Measurements from ENCODE around the gene RPP40. TPM values are rescaled to one million over a fixed set of nuclear protein-coding genes. Genes with fewer than 3 reads are reported as not detected.
"Not testable (repeated sequence)": the region's sequence is repeated elsewhere in the genome, so short reads cannot be mapped to it uniquely, and the experiment has no call there.

The RPP40 gene
- total RNA-seq, 1 experiment from 2014 or later, result 24.2 TPM

- Histone ChIP-seq H3K27me3 (no peaks in the 10 kb centered on the region), H3K36me3 (no peaks in the 10 kb centered on the region), H3K4me3 (no peak overlapping the region), H3K9me3 (no peaks in the 10 kb centered on the region)
- DNase-seq, result no peak
These were observed 25.1 kb upstream of the RPP40 start for GRCh38 chr6:5028921-5029320.

GRCh38 chr6:5028301-5028700 is 24.5 kb upstream of the RPP40 start:
- no peak for DNase-seq
- Histone ChIP-seq H3K4me3 (no peak overlapping the region), H3K9me3 (no peaks in the 10 kb centered on the region), H3K36me3 (no peaks in the 10 kb centered on the region), H3K27me3 (no peaks in the 10 kb centered on the region)

- H3K9me3 ChIP-seq, result no peaks in the 10 kb centered on the region
These were observed 22.3 kb upstream of the RPP40 start for GRCh38 chr6:5025911-5026819.

GRCh38 chr6:5023923-5024322 is 20.1 kb upstream of the RPP40 start:
- no peak for DNase-seq

More at GRCh38 chr6:5025911-5026819, 22.3 kb upstream of the RPP40 start:
- DNase-seq, result no peak
- Histone ChIP-seq H3K36me3 (no peaks in the 10 kb centered on the region), H3K27me3 (no peaks in the 10 kb centered on the region), H3K4me3 (no peak overlapping the region)

GRCh38 chr6:5020142-5020541 is 16.3 kb upstream of the RPP40 start:
- Histone ChIP-seq H3K4me3 (no peak overlapping the region), H3K36me3 (no peaks in the 10 kb centered on the region), H3K9me3 (no peaks in the 10 kb centered on the region), H3K27me3 (no peaks in the 10 kb centered on the region)
- DNase-seq, result no peak

More at GRCh38 chr6:5023923-5024322, 20.1 kb upstream of the RPP40 start:
- Histone ChIP-seq H3K4me3 (no peak overlapping the region), H3K36me3 (no peaks in the 10 kb centered on the region), H3K27me3 (no peaks in the 10 kb centered on the region), H3K9me3 (no peaks in the 10 kb centered on the region)

- DNase-seq, result no peak
- Histone ChIP-seq H3K36me3 (no peaks in the 10 kb centered on the region), H3K9me3 (no peaks in the 10 kb centered on the region), H3K27me3 (no peaks in the 10 kb centered on the region), H3K4me3 (no peak overlapping the region)
These were observed 10.3 kb upstream of the RPP40 start for GRCh38 chr6:5014072-5014561.

GRCh38 chr6:5012519-5012918 is 8.7 kb upstream of the RPP40 start:
- Histone ChIP-seq H3K36me3 (no peaks in the 10 kb centered on the region), H3K27me3 (no peaks in the 10 kb centered on the region), H3K4me3 (no peak overlapping the region), H3K9me3 (no peaks in the 10 kb centered on the region)
- peak; percentile 4 for DNase-seq

- no peak for DNase-seq
- Histone ChIP-seq H3K9me3 (no peaks in the 10 kb centered on the region), H3K4me3 (no peak overlapping the region), H3K36me3 (no peaks in the 10 kb centered on the region), H3K27me3 (no peaks in the 10 kb centered on the region)
These were observed 7.5 kb upstream of the RPP40 start for GRCh38 chr6:5011346-5011745.

GRCh38 chr6:5007531-5007930 is 3.7 kb upstream of the RPP40 start:
- Histone ChIP-seq H3K9me3 (no peaks in the 10 kb centered on the region), H3K36me3 (no peaks in the 10 kb centered on the region), H3K27me3 (no peaks in the 10 kb centered on the region), H3K4me3 (no peak overlapping the region)
- DNase-seq, result no peak

- H3K9me3 ChIP-seq, result no peaks in the 10 kb centered on the region
- DNase-seq, result no peak
These were observed 2.4 kb upstream of the RPP40 start for GRCh38 chr6:5006222-5006621.

GRCh38 chr6:5005038-5005433 is 1.2 kb upstream of the RPP40 start:
- H3K9me3 ChIP-seq, DNase-seq, H3K27me3 ChIP-seq, H3K4me3 ChIP-seq, H3K36me3 ChIP-seq: not testable (repeated sequence)

More at GRCh38 chr6:5006222-5006621, 2.4 kb upstream of the RPP40 start:
- peaks cover 3% of the 10 kb centered on the region; the same call in 1 of the 2 replicates for H3K36me3 ChIP-seq
- H3K4me3 ChIP-seq, result no peak overlapping the region
- no peaks in the 10 kb centered on the region for H3K27me3 ChIP-seq

- H3K4me3 ChIP-seq, result peak overlapping the region; percentile 66
- H3K36me3 ChIP-seq, result peaks cover 3% of the 10 kb centered on the region; the same call in 1 of the 2 replicates
- DNase-seq, result no peak
- H3K9me3 ChIP-seq, result no peaks in the 10 kb centered on the region
- no peaks in the 10 kb centered on the region for H3K27me3 ChIP-seq
These were observed 668 bp upstream of the RPP40 start for GRCh38 chr6:5004373-5005037.

GRCh38 chr6:4999586-4999985 is 4.3 kb downstream of the RPP40 start:
- Histone ChIP-seq H3K4me3 (no peak overlapping the region), H3K9me3 (no peaks in the 10 kb centered on the region), H3K27me3 (no peaks in the 10 kb centered on the region), H3K36me3 (peaks cover 3% of the 10 kb centered on the region; the same call in 1 of the 2 replicates)
- no peak for DNase-seq

- no peak overlapping the region for H3K4me3 ChIP-seq
- DNase-seq, result no peak
- H3K36me3 ChIP-seq, result peaks cover 3% of the 10 kb centered on the region; the same call in 1 of the 2 replicates
- no peaks in the 10 kb centered on the region for H3K27me3 ChIP-seq
- H3K9me3 ChIP-seq, result no peaks in the 10 kb centered on the region
These were observed 6.0 kb downstream of the RPP40 start for GRCh38 chr6:4997862-4998261.

GRCh38 chr6:4994741-4995140 is 9.1 kb downstream of the RPP40 start:
- no peak overlapping the region for H3K4me3 ChIP-seq
- DNase-seq, result no peak
- H3K36me3 ChIP-seq, result no peaks in the 10 kb centered on the region; the same call in 1 of the 2 replicates
- no peaks in the 10 kb centered on the region for H3K9me3 ChIP-seq
- H3K27me3 ChIP-seq, result no peaks in the 10 kb centered on the region

GRCh38 chr6:4987432-4987831 is 16.4 kb downstream of the RPP40 start:
- DNase-seq, result no peak
- H3K27me3 ChIP-seq, result no peaks in the 10 kb centered on the region
- H3K4me3 ChIP-seq, result no peak overlapping the region
- no peaks in the 10 kb centered on the region for H3K36me3 ChIP-seq
- no peaks in the 10 kb centered on the region for H3K9me3 ChIP-seq

- Histone ChIP-seq H3K36me3 (no peaks in the 10 kb centered on the region), H3K4me3 (no peak overlapping the region)
These were observed 16.8 kb downstream of the RPP40 start for GRCh38 chr6:4986999-4987398.

More at GRCh38 chr6:4986999-4987398, 16.8 kb downstream of the RPP40 start:
- H3K9me3 ChIP-seq, result no peaks in the 10 kb centered on the region
- DNase-seq, result no peak
- H3K27me3 ChIP-seq, result no peaks in the 10 kb centered on the region

Measured in MG63 (cell line).